ENCODE data around the gene ZMYND19. TPM values are rescaled to one million over a fixed set of nuclear protein-coding genes. Genes with fewer than 3 reads are reported as not detected.

The ZMYND19 gene
- total RNA-seq, 1 experiment from 2014 or later, result 79.2 TPM

DNA sequence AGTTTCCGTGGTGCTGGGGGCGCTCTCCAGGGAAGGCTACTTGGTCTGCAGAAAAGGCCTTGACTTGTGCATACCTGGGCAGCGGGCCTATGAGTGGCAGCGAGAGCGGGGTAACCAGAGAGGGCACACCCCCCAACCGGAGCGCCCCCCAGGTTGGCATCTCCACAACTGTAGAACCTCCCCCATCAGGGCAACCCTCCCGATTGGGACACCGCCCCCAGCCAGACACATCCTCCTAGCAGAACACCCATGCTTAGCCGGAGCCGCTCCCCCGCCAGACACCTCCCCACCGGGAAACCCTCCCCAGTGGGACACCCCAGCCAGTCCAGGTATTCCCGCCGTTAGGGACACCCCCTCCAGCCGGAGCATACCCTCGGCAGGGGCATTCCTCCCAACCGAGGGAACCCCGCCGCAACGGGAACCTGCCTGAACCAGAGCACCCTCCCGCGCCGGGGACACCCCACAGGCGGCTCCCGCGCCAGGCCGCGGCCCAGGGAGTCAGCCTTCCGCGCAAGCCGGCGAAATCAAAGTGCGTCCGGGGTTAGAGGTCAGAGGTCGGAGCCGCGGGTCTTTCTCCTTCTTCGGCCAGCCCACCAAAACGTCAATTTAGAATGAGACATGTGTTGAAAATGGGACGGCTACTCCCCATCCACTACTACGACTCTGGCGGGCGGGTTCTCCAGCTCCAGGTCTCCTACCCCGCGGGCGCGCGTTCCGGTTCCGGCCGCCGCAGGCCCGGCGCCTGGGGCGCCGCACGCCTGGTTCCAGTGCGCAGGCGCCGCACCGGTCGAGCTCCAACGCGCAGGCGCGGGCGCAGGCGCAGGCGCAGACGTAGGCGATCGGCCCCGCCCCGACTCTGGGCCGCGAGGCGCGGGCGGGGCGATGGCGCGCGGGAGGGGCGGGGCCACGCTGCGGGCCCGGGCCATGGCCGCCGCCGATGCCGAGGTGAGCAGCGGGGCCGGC lies 28.1 kb upstream of the ZMYND19 start, which contains the start of gene EHMT1:
EHMT1 (plus strand) TSS at position 901 of the 963 bp plus-strand sequence; CDS start at position 925, 24 bp downstream.
- H2BK120ac ChIP-seq (ENCODE audit: low read depth, low read length, poor library complexity, severe bottlenecking), result no peak within 1 kb of the TSS
- H4K20me1 ChIP-seq (ENCODE audit: control insufficient read depth, insufficient read depth, insufficient read length), result no peaks in the 10 kb centered on the region
- peak within 1 kb of the TSS; percentile 92 for H3K4me2 ChIP-seq (ENCODE audit: insufficient read depth, insufficient read length, low read length)
- H2AK5ac ChIP-seq (ENCODE audit: insufficient read length, low read length), result no peak within 1 kb of the TSS
- no peak within 1 kb of the TSS for H3K27ac ChIP-seq (ENCODE audit: insufficient read length, low read depth, low read length)
- DNase-seq, result peak; percentile 83
- peaks cover 30% of the 10 kb centered on the region; the same call in 1 of the 2 replicates for H3K79me2 ChIP-seq (ENCODE audit: insufficient read depth, low read length)
- H3K9ac ChIP-seq (ENCODE audit: extremely low read depth, insufficient read length, low read length), result peak within 1 kb of the TSS; percentile 91
- no CpG with 5 or more reads among the region's 94 CpGs for WGBS (ENCODE audit: extremely low coverage, insufficient read length, low lambda C conversion rate)
- H3K79me1 ChIP-seq (ENCODE audit: insufficient read depth, low read depth, low read length, poor library complexity, severe bottlenecking), result no peaks in the 10 kb centered on the region
- no peak within 1 kb of the TSS for H2BK20ac ChIP-seq (ENCODE audit: low read depth, low read length, poor library complexity, severe bottlenecking)
- H3K36me3 Mint-ChIP-seq (ENCODE audit: insufficient read depth in 1 of 3, low read depth in 3 of 3), result peaks cover 13 to 31% (median 25%) of the 10 kb centered on the region in 3 experiments; a peak in 6 of 7 replicates
- no peak within 1 kb of the TSS for H2AFZ ChIP-seq (ENCODE audit: low read length)
- H2BK15ac ChIP-seq (ENCODE audit: low read depth, low read length), result no peak within 1 kb of the TSS
- H3K4me1 Mint-ChIP-seq, result peaks cover 25 to 31% of the 10 kb centered on the region in 2 experiments
- H4K8ac ChIP-seq (replicated peaks; ENCODE audit: insufficient read length, low read depth, low read length), result no peak within 1 kb of the TSS
- H2BK12ac ChIP-seq (ENCODE audit: insufficient read length, low read depth, low read length), result no peak within 1 kb of the TSS
- no peaks in the 10 kb centered on the region for H3K27me3 Mint-ChIP-seq (ENCODE audit: low read depth)
- peaks cover 5% of the 10 kb centered on the region for H3K23me2 ChIP-seq (ENCODE audit: insufficient read length, low read depth, low read length, poor library complexity, severe bottlenecking)
- H3K4me1 ChIP-seq (ENCODE audit: insufficient read depth, low read length), result no peaks in the 10 kb centered on the region; the same call in 1 of the 2 replicates
- H3K9me3 Mint-ChIP-seq, result no peaks in the 10 kb centered on the region
- peak within 1 kb of the TSS; percentile 80 for H3K18ac ChIP-seq (ENCODE audit: insufficient read length, low read depth, low read length)
- H3K27me3 ChIP-seq (ENCODE audit: insufficient read depth, low read length), result no peaks in the 10 kb centered on the region
- no peak within 1 kb of the TSS for H3T11ph ChIP-seq (ENCODE audit: low read length)
- H4K91ac ChIP-seq (ENCODE audit: insufficient read length, low read depth, low read length), result no peak within 1 kb of the TSS
- H3K4ac ChIP-seq (ENCODE audit: low read depth, low read length), result no peak within 1 kb of the TSS; the same call in 1 of the 2 replicates
- H2BK5ac ChIP-seq (ENCODE audit: insufficient read length, low read length), result peak within 1 kb of the TSS; percentile 27
- no peaks in the 10 kb centered on the region for H3K9me3 ChIP-seq (ENCODE audit: control insufficient read depth, low read depth, low read length)
- no peak within 1 kb of the TSS for H4K5ac ChIP-seq (ENCODE audit: insufficient read length, low read depth, low read length)
- peak within 1 kb of the TSS; percentile 91 to 98 (median 94) for H3K27ac Mint-ChIP-seq
- TF ChIP-seq, protein P1, sequence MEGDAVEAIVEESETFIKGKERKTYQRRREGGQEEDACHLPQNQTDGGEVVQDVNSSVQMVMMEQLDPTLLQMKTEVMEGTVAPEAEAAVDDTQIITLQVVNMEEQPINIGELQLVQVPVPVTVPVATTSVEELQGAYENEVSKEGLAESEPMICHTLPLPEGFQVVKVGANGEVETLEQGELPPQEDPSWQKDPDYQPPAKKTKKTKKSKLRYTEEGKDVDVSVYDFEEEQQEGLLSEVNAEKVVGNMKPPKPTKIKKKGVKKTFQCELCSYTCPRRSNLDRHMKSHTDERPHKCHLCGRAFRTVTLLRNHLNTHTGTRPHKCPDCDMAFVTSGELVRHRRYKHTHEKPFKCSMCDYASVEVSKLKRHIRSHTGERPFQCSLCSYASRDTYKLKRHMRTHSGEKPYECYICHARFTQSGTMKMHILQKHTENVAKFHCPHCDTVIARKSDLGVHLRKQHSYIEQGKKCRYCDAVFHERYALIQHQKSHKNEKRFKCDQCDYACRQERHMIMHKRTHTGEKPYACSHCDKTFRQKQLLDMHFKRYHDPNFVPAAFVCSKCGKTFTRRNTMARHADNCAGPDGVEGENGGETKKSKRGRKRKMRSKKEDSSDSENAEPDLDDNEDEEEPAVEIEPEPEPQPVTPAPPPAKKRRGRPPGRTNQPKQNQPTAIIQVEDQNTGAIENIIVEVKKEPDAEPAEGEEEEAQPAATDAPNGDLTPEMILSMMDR (conservative IDR thresholded peaks at IDR 0.05), result no peak
- no peak within 1 kb of the TSS for H3K23ac ChIP-seq (ENCODE audit: insufficient read length, low read depth, low read length)
- peak within 1 kb of the TSS; percentile 55 for H3K14ac ChIP-seq (ENCODE audit: insufficient read depth, low read length)
- no peak within 1 kb of the TSS for H3K56ac ChIP-seq (ENCODE audit: insufficient read length, low read depth, low read length)
- peak within 1 kb of the TSS; percentile 90 to 95 for H3K4me3 Mint-ChIP-seq

Data from H9 (cell line).